ENCODE results near the gene RBBP7. TPM values are rescaled to one million over a fixed set of nuclear protein-coding genes. Genes with fewer than 3 reads are reported as not detected.
A peak's percentile ranks its signal among the peaks of the same experiment; 100 is the strongest.

Gene RBBP7
- total RNA-seq, 1 donor from 2014 or later = 151 TPM

DNA sequence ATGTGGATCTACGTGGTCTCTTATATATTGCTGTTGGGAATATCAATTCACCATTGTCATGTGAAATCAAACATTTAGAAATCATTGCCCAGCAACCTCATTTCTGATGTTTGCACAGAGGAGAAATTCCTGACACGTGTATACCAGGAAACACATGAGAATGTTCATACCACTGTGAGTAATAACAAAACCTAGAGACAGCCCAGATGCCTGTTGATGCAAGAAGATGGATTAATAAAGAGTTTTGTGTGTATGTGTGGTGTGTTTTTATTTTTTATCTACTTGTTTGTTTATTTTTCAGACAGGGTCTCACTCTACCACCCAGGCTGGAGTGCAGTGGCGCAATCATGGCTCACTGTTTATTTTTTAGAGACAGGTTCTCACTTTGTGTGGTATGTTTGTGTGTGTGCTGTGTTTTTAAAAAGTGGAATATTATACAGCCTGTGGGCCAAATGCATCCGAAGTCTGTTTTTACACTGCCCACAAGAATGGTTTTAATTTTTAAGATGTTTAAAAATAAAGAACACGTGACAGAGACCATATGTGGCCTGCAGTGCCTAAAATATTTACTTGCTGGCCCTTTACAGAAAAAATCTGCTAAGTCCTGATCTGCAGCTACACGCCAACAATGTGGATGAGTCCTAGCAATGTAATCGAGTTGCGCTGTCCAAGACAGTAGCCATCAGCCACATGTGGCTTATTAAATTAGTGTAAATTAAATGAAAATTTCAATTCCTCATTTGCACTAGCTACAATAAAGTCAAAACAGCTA lies 44.7 kb downstream of the RBBP7 start:
- DNase-seq (ENCODE audit: low spot score) = no peak
- no peaks in the 10 kb centered on the region for H3K9me3 Mint-ChIP-seq (ENCODE audit: low read depth)
- TF ChIP-seq, protein P1, sequence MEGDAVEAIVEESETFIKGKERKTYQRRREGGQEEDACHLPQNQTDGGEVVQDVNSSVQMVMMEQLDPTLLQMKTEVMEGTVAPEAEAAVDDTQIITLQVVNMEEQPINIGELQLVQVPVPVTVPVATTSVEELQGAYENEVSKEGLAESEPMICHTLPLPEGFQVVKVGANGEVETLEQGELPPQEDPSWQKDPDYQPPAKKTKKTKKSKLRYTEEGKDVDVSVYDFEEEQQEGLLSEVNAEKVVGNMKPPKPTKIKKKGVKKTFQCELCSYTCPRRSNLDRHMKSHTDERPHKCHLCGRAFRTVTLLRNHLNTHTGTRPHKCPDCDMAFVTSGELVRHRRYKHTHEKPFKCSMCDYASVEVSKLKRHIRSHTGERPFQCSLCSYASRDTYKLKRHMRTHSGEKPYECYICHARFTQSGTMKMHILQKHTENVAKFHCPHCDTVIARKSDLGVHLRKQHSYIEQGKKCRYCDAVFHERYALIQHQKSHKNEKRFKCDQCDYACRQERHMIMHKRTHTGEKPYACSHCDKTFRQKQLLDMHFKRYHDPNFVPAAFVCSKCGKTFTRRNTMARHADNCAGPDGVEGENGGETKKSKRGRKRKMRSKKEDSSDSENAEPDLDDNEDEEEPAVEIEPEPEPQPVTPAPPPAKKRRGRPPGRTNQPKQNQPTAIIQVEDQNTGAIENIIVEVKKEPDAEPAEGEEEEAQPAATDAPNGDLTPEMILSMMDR (IDR thresholded peaks at IDR 0.05) = no peak
- peaks cover 9% of the 10 kb centered on the region for H3K36me3 Mint-ChIP-seq (ENCODE audit: low read depth)
- H3K27me3 Mint-ChIP-seq (ENCODE audit: low read depth) = no peaks in the 10 kb centered on the region
- peak overlapping the region; percentile 27 for H3K27ac Mint-ChIP-seq (ENCODE audit: unreplicated experiment)
- H3K4me1 Mint-ChIP-seq (ENCODE audit: low read depth) = peaks cover 26% of the 10 kb centered on the region
- H3K4me3 Mint-ChIP-seq (ENCODE audit: unreplicated experiment) = no peak overlapping the region

DNA sequence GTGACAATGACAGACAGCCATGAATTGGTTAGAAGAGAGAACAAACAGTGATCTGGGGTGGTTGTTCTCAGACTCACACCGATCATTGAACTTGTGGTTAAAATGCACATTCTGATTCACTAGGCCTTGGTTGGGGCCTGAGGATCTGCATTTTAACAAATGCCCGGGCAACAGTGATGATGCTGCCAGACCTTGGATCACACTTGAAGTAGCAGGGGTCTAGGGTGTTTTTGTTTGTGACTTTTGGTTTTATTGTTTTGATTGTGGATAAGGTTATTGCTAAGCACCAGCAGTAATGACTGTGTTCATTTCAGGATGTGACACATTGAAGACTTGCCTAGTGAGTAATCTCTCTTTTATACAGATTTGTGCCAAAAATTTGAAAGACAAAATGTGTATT lies 47.4 kb downstream of the RBBP7 start:
- DNase-seq (ENCODE audit: low spot score) = no peak
- peaks cover 12% of the 10 kb centered on the region for H3K36me3 Mint-ChIP-seq (ENCODE audit: low read depth)
- no peak overlapping the region for H3K4me3 Mint-ChIP-seq (ENCODE audit: unreplicated experiment)
- no peaks in the 10 kb centered on the region for H3K9me3 Mint-ChIP-seq (ENCODE audit: low read depth)
- no peaks in the 10 kb centered on the region for H3K27me3 Mint-ChIP-seq (ENCODE audit: low read depth)
- peaks cover 16% of the 10 kb centered on the region for H3K4me1 Mint-ChIP-seq (ENCODE audit: low read depth)
- TF ChIP-seq, protein P1 (IDR thresholded peaks at IDR 0.05) = no peak
- peak overlapping the region; percentile 73 for H3K27ac Mint-ChIP-seq (ENCODE audit: unreplicated experiment)

DNA sequence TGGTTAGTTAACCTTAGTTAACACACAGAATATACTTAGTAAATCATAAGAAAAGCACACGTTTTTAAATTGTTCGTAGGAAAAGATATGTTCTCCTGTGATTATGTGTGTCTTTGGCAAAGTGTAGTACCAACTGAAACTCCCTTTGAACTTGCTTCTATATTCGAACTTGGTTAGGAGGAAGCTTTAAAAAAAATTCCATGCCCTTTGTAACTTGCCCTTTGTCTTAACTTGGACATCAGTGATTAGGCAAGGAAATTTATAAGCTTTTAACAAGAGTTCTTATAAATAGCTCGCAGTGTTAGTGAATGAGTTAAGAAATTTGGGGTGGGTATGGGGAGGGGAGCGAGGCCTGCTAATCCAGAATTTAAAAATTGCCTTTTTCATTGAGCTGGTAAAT lies 50.5 kb downstream of the RBBP7 start:
- Mint-ChIP-seq H3K9me3 (ENCODE audit: low read depth) (no peaks in the 10 kb centered on the region), H3K27me3 (ENCODE audit: low read depth) (no peaks in the 10 kb centered on the region), H3K27ac (ENCODE audit: unreplicated experiment) (no peak overlapping the region), H3K4me1 (ENCODE audit: low read depth) (no peaks in the 10 kb centered on the region), H3K36me3 (ENCODE audit: low read depth) (peaks cover 13% of the 10 kb centered on the region), H3K4me3 (ENCODE audit: unreplicated experiment) (no peak overlapping the region)
- TF ChIP-seq, protein P1 (IDR thresholded peaks at IDR 0.05) = no peak
- no peak for DNase-seq (ENCODE audit: low spot score)

DNA sequence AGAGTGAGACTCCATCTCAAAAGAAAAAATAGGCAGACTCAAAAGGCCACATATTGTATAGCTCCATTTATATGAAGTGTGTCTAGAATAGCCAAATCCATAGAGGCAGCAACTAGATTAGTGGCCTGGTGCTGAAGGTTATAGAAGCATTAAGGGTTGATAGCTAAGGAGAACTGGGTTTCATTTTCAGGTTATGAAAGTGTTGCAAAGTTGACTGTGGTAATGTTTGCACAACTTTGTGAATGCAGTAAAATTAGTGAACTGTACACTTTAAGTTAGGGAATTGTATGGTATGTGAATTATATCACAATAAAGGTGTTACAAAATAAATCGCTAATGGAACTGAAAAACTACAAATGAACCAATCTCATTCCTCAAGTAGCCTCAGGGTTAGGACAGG lies 55.6 kb downstream of the RBBP7 start:
- H3K27ac Mint-ChIP-seq (ENCODE audit: unreplicated experiment) = no peak overlapping the region
- peaks cover 8% of the 10 kb centered on the region for H3K36me3 Mint-ChIP-seq (ENCODE audit: low read depth)
- no peaks in the 10 kb centered on the region for H3K27me3 Mint-ChIP-seq (ENCODE audit: low read depth)
- TF ChIP-seq, protein P1 (IDR thresholded peaks at IDR 0.05) = no peak
- H3K4me1 Mint-ChIP-seq (ENCODE audit: low read depth) = no peaks in the 10 kb centered on the region
- no peak overlapping the region for H3K4me3 Mint-ChIP-seq (ENCODE audit: unreplicated experiment)
- H3K9me3 Mint-ChIP-seq (ENCODE audit: low read depth) = no peaks in the 10 kb centered on the region
- DNase-seq (ENCODE audit: low spot score) = no peak

DNA sequence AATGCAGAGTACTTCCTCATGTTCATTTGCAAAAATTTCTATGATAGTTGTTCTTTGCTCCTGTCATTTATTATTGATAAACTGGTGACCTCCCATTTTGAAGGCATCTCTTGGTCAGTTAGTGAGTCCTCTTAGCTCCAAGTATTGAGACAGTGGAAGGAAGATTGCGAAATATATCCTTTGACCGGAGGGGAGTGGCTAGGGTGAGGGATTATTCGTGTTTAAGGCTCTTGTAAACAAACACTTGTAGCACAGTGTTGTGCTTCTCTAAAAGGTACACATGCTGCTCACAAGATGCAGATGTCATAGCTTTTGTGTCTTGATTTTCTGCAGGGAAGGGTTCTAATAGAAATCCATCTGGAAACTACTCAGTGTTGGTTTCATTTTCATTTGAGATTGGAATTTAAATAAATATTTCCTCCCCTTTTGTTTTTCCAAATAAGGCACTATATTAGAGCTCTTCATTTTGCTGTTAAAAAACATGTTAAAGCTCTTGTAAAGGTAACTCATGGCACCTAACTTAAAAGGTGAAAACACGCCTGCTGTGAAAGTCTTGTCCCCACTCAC lies 62.1 kb downstream of the RBBP7 start:
- TF ChIP-seq, protein P1 (IDR thresholded peaks at IDR 0.05) = no peak

More for the DNA sequence above, 62.1 kb downstream of the RBBP7 start:
- Mint-ChIP-seq H3K4me3 (ENCODE audit: unreplicated experiment) (peak overlapping the region; percentile 53), H3K36me3 (ENCODE audit: low read depth) (peaks cover 2% of the 10 kb centered on the region), H3K9me3 (ENCODE audit: low read depth) (no peaks in the 10 kb centered on the region), H3K4me1 (ENCODE audit: low read depth) (peaks cover 18% of the 10 kb centered on the region), H3K27ac (ENCODE audit: unreplicated experiment) (peak overlapping the region; percentile 29), H3K27me3 (ENCODE audit: low read depth) (no peaks in the 10 kb centered on the region)
- no peak for DNase-seq (ENCODE audit: low spot score)

All from chondrocyte (in vitro differentiated cells).